GM18508 (cell line): ENCODE results near the gene ZBTB33.

ENCODE experiments used
- ATAC-seq: cut with Tn5 transposase; IDR thresholded peaks from one replicate; pipeline ENCODE4 v1.9.1; 2021; ENCODE audit warnings: moderate number of reproducible peaks; ENCODE audit not compliant: insufficient read depth, unreplicated experiment

Gene ZBTB33

DNA sequence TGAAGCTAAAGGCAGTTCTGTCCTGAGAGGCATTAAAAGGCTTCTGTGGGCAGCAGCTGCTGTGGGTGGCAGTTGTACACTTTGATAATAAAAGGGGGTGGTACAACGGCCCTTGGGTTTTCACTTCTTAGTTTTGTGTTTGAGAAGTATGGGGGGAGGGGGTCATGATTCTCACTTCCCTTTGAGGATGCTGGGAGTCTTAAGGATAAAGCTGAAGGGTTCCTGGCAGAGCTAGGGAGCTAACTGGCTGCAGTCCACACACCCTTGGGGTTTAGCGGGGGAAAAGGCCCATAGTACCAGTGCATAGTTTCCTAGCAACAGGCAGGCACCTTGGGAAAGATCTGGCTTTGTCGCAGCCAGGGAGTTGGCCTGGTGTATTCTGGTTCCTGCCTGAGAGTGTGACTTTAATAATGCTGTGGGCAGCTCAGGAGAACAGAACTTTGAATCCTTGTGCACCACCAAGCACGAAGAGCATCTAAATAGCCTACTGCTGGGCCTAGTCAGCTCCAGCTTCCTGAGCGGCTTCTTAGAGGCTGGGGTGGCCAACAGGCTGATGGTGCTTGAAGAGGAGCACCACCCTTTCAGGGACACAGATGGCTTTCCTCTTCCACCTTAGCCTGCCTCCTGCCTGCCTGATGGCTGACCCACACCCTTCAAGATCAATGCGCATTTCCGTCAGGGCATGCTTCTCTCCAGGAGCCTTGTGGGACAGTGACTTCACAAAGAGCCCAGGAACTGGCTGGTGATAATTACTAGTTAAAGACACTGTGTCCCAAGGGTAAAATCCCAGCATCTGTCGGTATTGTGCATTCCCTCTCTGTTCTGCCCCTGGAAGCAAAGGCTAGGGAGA is 12.5 kb downstream of the ZBTB33 start:
- ATAC-seq: no peak

DNA sequence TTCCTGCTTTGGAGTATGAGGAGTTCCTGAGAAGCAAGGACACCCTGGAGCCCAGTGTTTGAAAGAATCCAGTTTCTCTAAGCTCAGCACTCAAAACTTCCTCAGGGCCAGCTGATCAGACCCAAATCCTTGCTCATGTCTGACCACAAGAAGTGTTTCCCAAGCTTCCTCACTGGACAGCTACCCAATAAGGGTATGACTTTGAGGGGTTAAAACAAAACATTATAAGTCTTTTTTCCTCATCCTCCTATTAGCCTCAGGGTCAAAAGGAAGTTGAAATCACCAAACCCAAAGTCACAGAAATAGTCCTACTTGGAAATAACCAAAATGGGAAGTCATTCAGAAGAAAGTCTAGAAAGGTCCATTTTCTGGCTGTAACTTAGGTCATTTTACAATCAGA is 13.7 kb downstream of the ZBTB33 start:
- ATAC-seq: no peak

DNA sequence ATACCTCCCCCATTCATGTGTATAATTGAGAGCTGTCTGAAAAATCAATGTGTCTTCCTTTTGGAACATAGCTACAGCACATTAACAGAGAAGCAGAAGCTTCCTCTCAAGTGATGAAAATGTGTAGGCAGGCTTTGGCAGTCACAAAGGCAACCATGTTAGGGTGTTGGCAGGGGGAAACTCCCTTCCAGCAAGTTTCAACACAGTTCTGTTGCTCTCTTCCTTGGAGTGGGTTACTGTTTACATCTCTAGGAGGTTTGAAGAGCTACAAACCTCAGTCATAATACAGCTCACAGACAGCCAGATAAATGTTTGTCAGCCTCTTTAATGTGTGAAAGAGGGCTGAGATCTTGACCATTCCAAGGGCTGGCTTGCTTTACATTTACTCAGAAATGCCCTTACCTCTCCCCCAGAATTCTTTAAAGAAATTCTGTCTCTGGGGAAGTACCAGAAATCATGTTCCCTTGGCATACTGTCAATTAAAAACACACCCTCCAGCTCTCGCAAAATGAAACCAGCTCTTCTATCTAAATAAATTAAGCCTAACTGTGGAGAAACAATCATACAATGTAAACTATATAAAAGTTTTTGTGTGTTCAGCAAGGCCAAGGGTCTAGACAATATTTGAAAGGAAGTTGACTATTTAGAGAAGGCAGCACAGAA is 18.9 kb downstream of the ZBTB33 start:
- ATAC-seq: no peak

DNA sequence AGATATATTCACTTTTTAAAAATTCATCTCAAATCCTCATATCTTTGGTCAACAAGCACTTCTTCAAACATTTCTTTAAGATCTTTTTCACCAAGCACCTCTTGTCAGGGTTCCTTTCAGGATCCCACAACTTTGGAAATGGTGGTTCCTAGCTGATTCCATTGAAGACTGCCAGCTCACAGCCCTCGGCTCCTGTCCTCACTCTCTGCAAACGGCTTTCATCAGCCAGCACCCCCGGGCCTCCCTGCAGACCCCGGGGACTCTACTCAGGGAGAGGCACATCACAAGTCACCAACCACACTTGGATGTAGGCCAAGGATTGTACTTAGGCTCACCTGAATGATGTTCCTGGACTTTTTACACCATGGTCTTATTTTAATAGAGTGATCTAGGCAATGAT is 20.0 kb downstream of the ZBTB33 start:
- no peak for ATAC-seq

GRCh38 chrX:120271218-120271617 is 20.6 kb downstream of the ZBTB33 start:
- ATAC-seq: no peak

DNA sequence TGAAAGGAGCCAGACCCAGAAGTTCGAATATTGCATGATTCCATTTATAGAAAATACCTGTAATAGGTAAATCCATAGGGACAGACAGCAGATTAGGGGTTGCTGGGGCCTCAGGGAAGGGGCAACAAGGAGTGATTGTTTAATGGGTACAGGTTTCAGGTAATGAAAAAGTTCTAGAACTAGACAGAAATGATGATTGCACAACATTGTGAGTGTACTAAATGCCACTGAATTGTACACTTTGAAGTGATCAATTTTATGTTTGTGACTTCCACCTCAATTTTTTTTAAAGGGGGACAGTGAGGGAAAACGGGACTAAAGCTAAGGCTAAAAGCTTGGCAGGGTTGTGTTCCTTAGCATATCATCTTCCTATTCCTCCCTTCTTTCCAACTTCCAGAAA is 23.5 kb downstream of the ZBTB33 start:
- no peak for ATAC-seq

GRCh38 chrX:120274958-120275357 is 24.3 kb downstream of the ZBTB33 start:
- no peak for ATAC-seq

DNA sequence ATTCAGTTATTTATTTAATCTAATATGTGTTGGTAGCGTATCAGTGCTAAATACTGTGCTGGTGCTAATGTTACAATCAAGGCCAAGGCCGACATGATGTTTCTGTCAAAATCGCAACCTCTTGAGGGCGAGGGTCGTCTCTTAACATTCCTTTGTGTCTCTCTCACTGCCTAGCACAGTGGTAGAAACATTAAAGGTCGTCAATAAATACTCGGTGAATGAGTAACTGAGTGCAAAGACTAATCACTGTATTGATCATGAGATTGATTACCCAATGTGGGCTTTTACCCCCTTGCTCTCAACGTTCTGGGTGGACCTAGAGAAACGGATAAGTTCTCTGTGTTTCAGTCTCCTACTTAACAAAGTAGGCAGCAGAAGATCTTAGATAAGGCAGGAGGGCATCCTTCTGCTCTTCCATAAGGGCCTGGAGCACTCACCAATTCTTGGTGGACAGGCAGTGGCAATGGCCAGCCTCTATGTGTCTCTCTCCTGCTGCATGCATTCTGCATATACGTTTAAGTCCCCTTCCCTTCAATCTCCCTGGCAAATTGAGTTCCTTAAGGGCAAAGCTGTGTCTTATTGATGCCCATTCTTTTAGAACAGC is 30.5 kb downstream of the ZBTB33 start:
- no peak for ATAC-seq

DNA sequence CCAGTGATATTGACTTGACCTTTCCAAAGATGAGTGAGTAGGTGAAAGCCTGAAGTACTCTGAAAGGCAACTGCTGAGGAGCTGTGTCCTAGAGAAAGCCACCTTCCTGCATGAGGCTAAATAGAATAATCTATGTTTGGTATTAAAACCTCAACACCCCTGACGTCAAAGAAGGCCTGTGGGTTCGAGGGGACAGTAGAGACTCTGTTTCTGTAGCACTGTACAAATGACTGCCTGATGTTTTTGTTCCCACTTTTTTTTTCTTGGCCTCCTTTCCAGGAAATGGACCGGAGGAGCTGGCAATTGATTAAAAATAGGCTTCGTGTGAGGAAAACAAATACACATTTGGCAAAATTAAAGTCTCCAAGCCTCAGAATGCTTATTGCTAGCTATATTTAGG is 31.1 kb downstream of the ZBTB33 start:
- no peak for ATAC-seq

GRCh38 chrX:120282697-120283096 is 32.1 kb downstream of the ZBTB33 start:
- ATAC-seq: no peak

DNA sequence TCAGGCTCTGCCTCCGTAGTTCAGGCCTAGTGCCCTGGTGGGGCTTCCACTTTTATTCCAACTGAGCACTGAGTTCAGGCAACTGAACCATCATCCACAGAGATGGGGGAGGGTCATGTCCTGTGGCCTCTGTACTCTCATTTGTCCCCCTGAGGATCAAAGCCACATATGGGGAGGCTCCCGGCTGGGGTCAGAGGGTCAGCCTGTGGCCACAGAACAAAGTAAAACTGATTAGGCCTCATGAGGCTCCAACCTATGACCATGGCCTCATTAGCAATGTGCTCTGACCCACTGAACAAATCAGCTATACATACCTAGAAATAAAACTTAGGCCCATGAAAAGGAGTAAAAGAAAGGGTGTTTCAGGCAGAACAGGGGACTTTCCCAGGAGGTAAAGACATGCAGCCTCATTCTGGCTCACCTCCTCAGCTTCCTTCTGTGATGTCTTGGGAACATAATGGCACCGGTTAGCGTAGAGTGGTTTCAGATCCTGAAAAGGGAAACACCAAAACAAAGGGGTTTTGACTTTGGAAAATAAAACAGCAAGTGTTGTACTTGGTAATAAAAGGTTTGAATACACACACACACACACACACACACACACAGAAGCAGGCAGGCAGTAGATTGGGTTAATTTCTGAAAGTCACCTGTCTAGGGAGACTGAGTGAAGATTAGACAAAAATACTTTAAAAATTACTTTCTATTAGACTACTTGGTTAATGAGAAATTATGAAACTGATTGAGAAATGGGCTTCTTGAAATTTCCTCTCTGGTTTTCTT is 36.3 kb downstream of the ZBTB33 start:
- ATAC-seq: peak; percentile 26

DNA sequence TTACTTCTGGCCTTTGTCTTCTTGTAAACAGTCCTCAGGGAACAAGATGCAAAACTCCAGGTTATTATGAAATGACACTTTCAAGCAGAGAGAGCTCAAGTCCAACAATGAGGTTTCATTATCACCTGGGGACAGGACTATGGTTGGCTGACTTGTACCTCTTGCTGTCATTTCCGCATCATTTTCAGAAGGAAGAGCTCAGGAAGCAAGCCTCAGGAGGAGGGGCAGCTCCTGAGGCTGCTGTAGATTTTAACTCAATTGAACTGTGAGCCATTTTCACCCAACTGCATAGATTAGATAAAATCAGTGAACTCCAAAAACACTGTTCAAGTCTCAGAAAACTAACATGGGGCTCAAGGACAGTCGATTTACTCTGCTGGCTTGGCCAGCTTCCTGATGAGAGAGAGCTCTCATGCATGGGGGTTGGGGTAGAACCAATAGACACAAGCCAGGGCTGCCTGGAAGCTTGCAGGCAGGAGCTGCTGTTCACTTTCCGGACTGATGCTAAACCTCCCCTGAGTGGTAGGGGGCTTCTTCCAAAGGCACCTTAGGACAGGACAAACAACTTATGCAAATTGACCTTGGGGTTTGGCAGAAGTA is 37.0 kb downstream of the ZBTB33 start:
- peak; percentile 49 for ATAC-seq

DNA sequence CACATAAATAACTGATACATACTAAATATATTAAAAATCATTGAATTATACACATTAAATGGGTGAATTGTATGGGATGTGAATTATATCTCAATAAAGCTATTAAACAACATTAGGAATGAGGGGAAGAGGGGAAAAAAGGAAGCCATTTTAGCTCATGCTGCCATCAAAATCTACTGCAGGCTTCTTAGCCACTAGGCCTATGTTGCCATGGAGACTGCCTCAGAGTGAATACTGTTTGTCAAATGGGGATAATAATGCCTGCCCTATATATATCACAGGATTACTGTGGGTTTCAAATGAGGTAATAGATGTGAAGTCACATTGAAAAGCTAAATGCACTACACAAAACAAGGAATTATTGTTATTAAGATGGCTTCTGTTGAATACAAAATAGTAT is 39.5 kb downstream of the ZBTB33 start:
- no peak for ATAC-seq

- ATAC-seq: no peak
Observed at GRCh38 chrX:120291211-120291610, 40.6 kb downstream of the ZBTB33 start.

DNA sequence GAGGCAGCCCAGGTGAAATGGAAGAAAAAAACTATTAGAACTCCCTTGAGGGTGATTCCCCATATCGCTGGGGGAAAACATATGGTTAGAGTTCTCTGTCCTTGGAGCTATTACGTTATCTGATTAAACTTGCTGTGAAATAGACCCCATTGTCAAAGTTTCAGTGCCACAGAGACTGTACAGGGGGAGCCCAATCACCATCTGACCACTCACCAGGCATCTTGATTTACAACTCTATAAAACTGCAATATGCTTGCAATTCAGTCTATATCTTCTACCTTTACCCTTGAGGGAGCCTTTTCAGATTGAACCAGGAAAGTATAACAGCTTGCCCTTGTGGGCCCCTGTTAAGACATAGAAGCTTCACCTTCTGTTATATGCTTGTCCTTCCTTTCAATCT is 42.4 kb downstream of the ZBTB33 start:
- ATAC-seq: no peak

DNA sequence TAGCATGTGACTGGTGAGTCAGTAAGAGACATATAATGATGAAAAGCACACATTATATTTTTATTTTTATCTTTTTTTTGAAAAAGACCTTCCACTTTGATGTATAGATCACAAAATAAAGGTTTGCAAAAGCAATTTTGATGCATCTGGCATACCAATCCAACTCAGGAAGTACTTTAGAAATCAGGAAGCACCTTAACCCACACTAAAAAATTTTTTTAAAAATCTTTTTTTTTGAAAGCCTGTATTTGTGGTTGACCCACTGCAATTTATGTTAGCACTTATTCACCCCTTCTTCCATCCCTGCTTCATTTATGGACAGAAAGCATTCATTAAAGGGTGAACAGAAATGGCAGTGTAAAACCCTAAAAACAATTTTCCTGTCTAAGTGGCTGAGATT is 44.0 kb downstream of the ZBTB33 start:
- ATAC-seq: no peak

DNA sequence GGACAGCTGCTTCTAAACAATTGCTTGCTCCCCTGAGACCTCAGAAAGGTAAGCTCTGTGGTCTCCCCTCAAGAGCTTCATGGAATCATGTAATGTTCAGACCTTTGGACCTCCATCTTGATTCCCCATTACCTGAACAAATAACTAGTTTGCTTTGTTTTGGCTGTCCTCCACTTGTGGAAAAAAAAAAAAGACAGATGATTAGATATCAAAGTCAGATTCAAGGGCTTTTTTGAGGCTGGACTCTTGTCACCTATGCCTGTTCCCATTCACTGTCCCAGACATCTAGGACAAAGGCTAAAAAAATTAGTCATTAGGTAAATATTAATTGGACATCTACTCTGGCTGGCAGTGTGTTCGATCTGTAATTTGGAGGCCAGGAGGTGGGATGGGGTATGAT is 47.3 kb downstream of the ZBTB33 start:
- ATAC-seq: no peak

- no peak for ATAC-seq
Observed at GRCh38 chrX:120299928-120300327, 49.3 kb downstream of the ZBTB33 start.

GRCh38 chrX:120301497-120301896 is 50.9 kb downstream of the ZBTB33 start:
- no peak for ATAC-seq

GRCh38 chrX:120301960-120302359 is 51.3 kb downstream of the ZBTB33 start:
- no peak for ATAC-seq
